PC-9 (cell line): ENCODE data around the gene PSMD14. TPM values are rescaled to one million over a fixed set of nuclear protein-coding genes. Genes with fewer than 3 reads are reported as not detected.

Source experiments
- BruUV-seq: library from RNA; stranded (reverse); fragments of 400-500 nt; replicated peaks from 2 replicates; lab custom pipeline; 2021; lab: Mats Ljungman, UMichigan
- CTCF ChIA-PET: fragments of 300-600 bp; sonication (Branson Sonifier 250); formaldehyde crosslinking; loops from one replicate; lab custom pipeline; 2022; ENCODE audit warnings: antibody characterized with exemption; lab: Charles Lee
- POLR2A ChIA-PET: fragments of 300-600 bp; sonication (Branson Sonifier 250); formaldehyde crosslinking; loops from one replicate; lab custom pipeline; 2022; ENCODE audit warnings: antibody characterized with exemption; ENCODE audit not compliant: unreplicated experiment; lab: Charles Lee
- DNase-seq, 2 experiments: peaks; one replicate each; pipeline versions ENCODE4 v3.0.0 to v3.0.0-alpha.2; 2015 to 2022; ENCODE audit warnings: mixed read lengths in 1 of 2
- H2AFZ ChIP-seq: fragments of 200-600 bp; sonication (generic); 2 replicates; pipeline ENCODE4 v1.8.1; 2017; ENCODE audit warnings: antibody characterized with exemption
- H3F3A ChIP-seq: fragments of 200-600 bp; sonication (generic); 2 replicates; pipeline ENCODE4 v1.8.1; 2017; ENCODE audit warnings: antibody characterized with exemption, mild to moderate bottlenecking, low read depth; ENCODE audit not compliant: insufficient read depth
- H3K27ac ChIP-seq: fragments of 200-600 bp; sonication (generic); 2 replicates; pipeline ENCODE4 v1.6.1; 2016; ENCODE audit warnings: mixed run types
- H3K27me3 ChIP-seq: fragments of 200-600 bp; sonication (generic); 2 replicates; pipeline ENCODE4 v1.6.1; 2016; ENCODE audit warnings: low read depth, mixed run types; ENCODE audit not compliant: insufficient read depth
- H3K36me3 ChIP-seq: fragments of 200-600 bp; sonication (generic); 2 replicates; pipeline ENCODE4 v1.6.1; 2016; ENCODE audit warnings: low read depth, mixed run types
- H3K4me1 ChIP-seq: fragments of 200-600 bp; sonication (generic); replicated peaks from 2 replicates; pipeline ENCODE4 v1.6.1; 2016; ENCODE audit warnings: mixed run types; ENCODE audit not compliant: insufficient read depth
- H3K4me2 ChIP-seq: fragments of 200-600 bp; sonication (generic); 2 replicates; pipeline ENCODE4 v1.6.1; 2017; ENCODE audit warnings: mixed run types
- H3K4me3 ChIP-seq: fragments of 200-600 bp; sonication (generic); 2 replicates; pipeline ENCODE4 v1.6.1; 2016; ENCODE audit warnings: mixed run types
- H3K79me2 ChIP-seq: fragments of 200-600 bp; sonication (generic); 2 replicates; pipeline ENCODE4 v1.6.1; 2017; ENCODE audit warnings: low read depth, mixed run types
- H3K9me2 ChIP-seq: fragments of 200-600 bp; sonication (generic); 2 replicates; pipeline ENCODE4 v1.8.1; 2017; ENCODE audit warnings: mild to moderate bottlenecking; ENCODE audit not compliant: insufficient read depth
- H3K9me3 ChIP-seq: fragments of 200-600 bp; sonication (generic); 2 replicates; pipeline ENCODE4 v1.8.1; 2016; ENCODE audit warnings: low read depth; ENCODE audit not compliant: insufficient read depth
- H4K20me1 ChIP-seq: fragments of 200-600 bp; sonication (generic); 2 replicates; pipeline ENCODE4 v1.8.1; 2017; ENCODE audit not compliant: insufficient read depth
- EZH2 ChIP-seq: fragments of 200-600 bp; sonication (generic); IDR thresholded peaks from 2 replicates; pipeline ENCODE4 v1.8.0; 2017; ENCODE audit warnings: antibody characterized with exemption, low read depth
- intact Hi-C: fragments of 100-400 bp; cut with micrococcal nuclease; formaldehyde crosslinking; loops from one replicate; pipeline ENCODE4 v1.10.0; 2022; ENCODE audit not compliant: unreplicated experiment
- total RNA-seq: library from RNA; stranded (reverse); gene quantifications from 2 replicates; pipeline ENCODE4 v1.2.3, GENCODE V29; 2021
- TF ChIP-seq, protein P1 (sequence below): fragments of 200-600 bp; sonication (generic); conservative IDR thresholded peaks from 2 replicates; pipeline ENCODE4 v1.6.1; 2017; ENCODE audit warnings: mixed run types, antibody characterized with exemption, mild to moderate bottlenecking, moderate library complexity

Gene PSMD14
- total RNA-seq, 1 experiment from 2014 or later = 58.8 TPM

DNA sequence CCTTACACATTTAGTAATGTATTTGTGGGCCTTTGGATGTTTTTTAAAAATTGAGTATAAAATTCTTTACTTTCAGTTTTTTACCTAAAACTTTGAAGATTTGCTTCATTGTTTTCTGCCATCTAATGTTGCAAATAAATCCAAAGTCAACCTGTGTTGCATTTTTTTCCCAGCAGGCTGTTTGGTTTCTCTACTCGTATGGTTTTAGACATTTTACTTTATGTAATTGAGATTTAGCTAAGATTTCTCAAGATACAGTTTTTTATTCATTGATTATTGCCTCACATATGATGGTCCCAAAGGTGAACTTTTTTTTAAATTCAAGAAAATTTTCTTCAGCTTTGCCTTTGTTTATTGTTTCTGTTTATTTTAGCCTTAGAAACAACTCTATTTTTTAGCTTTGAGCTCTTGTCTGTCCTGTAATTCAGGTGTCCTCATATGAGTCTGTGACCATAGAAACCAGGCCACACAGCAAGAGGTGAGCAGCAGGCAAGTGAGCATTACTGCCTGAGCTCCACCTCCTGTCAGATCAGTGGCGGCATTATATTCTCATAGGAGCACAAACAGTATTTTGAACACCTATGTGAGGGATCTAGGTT is 54.4 kb downstream of the PSMD14 start:
- Histone ChIP-seq H3K9me2 (no peaks in the 10 kb centered on the region), H3F3A (no peaks in the 10 kb centered on the region), H3K79me2 (peaks cover 23% of the 10 kb centered on the region), H3K4me3 (no peak overlapping the region), H3K27ac (no peak overlapping the region), H3K9me3 (peaks cover 15% of the 10 kb centered on the region), H3K4me2 (no peak overlapping the region), H3K27me3 (no peaks in the 10 kb centered on the region), H4K20me1 (no peaks in the 10 kb centered on the region), H2AFZ (no peak overlapping the region), H3K36me3 (no peaks in the 10 kb centered on the region), H3K4me1 (no peaks in the 10 kb centered on the region)
- ChIA-PET CTCF (no interaction called here), POLR2A (no interaction called here)
- no peak for TF ChIP-seq EZH2
- TF ChIP-seq, protein P1, sequence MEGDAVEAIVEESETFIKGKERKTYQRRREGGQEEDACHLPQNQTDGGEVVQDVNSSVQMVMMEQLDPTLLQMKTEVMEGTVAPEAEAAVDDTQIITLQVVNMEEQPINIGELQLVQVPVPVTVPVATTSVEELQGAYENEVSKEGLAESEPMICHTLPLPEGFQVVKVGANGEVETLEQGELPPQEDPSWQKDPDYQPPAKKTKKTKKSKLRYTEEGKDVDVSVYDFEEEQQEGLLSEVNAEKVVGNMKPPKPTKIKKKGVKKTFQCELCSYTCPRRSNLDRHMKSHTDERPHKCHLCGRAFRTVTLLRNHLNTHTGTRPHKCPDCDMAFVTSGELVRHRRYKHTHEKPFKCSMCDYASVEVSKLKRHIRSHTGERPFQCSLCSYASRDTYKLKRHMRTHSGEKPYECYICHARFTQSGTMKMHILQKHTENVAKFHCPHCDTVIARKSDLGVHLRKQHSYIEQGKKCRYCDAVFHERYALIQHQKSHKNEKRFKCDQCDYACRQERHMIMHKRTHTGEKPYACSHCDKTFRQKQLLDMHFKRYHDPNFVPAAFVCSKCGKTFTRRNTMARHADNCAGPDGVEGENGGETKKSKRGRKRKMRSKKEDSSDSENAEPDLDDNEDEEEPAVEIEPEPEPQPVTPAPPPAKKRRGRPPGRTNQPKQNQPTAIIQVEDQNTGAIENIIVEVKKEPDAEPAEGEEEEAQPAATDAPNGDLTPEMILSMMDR = no peak
- no TSS peak for BruUV-seq
- no peak for DNase-seq
- intact Hi-C loops = no loop called here

DNA sequence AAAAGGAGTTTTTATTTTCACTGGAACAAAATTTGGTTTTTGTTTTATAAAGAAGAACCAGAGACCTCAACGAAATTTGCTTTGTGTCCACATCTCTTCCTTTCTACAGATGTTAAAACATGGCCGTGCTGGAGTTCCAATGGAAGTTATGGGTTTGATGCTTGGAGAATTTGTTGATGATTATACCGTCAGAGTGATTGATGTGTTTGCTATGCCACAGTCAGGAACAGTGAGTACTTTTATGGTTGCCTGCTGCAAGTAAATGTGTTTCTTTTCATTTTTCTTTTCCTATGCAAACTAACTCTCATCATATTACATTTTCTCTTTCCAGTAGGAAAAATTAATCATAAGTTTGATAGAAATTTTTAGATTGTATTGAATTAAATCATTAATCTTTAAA is 59.5 kb downstream of the PSMD14 start:
- ChIA-PET CTCF (no interaction called here), POLR2A (no interaction called here)
- Histone ChIP-seq H3K9me3 (0 out of 2 replicates have a peak, but pooled peaks cover 3% of the 10 kb centered on the region), H3K9me2 (no peaks in the 10 kb centered on the region), H4K20me1 (no peaks in the 10 kb centered on the region), H3K4me2 (no peak overlapping the region), H3K36me3 (peaks cover 17% of the 10 kb centered on the region; the same call in 1 of the 2 replicates), H3K4me1 (no peaks in the 10 kb centered on the region), H3K4me3 (no peak overlapping the region), H2AFZ (no peak overlapping the region), H3K27ac (no peak overlapping the region), H3K27me3 (no peaks in the 10 kb centered on the region), H3K79me2 (peaks cover 17% of the 10 kb centered on the region; the same call in 1 of the 2 replicates), H3F3A (no peaks in the 10 kb centered on the region)
- intact Hi-C loops = no loop called here
- no peak for DNase-seq
- no TSS peak for BruUV-seq
- no peak for TF ChIP-seq EZH2
- TF ChIP-seq, protein P1 = no peak

DNA sequence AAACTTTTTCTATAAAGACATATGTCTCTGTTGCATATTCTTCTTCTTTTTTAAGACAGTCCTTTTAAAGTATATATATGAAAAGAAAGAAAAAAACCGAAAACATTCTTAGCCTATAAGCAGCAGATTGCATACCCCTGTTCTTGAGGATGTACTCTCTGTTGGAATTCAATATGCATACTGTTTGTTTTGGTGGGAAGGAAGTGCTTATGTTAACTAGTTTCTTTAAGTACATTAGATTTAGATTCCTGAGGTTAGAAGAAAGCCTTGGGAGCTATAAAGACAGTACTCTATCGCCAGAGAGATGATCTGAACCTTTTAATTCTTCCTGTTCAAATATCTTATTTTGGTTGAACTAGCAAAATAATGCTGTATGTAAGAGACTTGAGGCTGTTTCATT is 61.1 kb downstream of the PSMD14 start:
- TF ChIP-seq EZH2 = no peak
- TF ChIP-seq, protein P1 = no peak
- BruUV-seq = no TSS peak
- H4K20me1 ChIP-seq = no peaks in the 10 kb centered on the region

More for the DNA sequence above, 61.1 kb downstream of the PSMD14 start:
- H3K27ac ChIP-seq = no peak overlapping the region
- H3K4me3 ChIP-seq = no peak overlapping the region
- no peaks in the 10 kb centered on the region for H3F3A ChIP-seq
- peaks cover 17% of the 10 kb centered on the region; the same call in 1 of the 2 replicates for H3K36me3 ChIP-seq
- H2AFZ ChIP-seq = no peak overlapping the region
- ChIA-PET CTCF (no interaction called here), POLR2A (no interaction called here)
- DNase-seq = no peak
- H3K27me3 ChIP-seq = no peaks in the 10 kb centered on the region
- peaks cover 12% of the 10 kb centered on the region for H3K4me1 ChIP-seq
- no peak overlapping the region for H3K4me2 ChIP-seq
- H3K9me2 ChIP-seq = no peaks in the 10 kb centered on the region
- H3K9me3 ChIP-seq = no peaks in the 10 kb centered on the region
- H3K79me2 ChIP-seq = peaks cover 2% of the 10 kb centered on the region; the same call in 1 of the 2 replicates
- intact Hi-C loops = no loop called here
